Measurements from ENCODE around the gene BAAT.

DNA sequence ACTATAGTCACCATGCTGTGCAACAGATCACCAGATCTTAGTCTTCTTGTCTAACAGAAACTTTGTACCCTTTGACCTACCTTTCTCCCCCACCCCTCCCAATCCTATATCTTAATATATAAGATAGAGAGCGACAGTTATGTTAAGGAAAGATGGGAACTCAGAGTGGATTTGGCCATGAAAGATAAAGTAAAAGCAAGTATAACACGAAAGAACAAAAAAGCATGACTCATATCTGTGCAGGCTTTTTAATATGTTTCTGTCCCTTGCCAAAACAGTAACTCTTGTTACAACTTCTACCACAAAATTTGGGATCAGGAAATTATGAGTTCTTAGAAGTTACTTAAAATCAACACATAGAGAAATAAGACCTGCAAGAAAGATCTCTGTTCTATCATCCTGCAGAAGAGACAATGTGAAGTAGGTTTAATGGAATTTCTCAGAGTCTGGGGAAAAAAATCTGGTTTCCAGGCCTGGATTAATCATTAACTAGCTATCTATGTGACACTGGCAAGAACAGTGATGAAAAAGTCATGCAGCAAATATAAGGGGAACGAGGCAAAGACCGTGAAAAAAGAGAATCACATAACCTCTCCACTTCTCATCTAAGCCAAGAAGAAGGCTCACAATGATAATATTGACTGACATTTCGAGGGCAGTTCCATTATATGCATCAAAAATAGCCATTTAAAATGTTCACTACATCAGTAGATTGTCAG is 18.6 kb downstream of the BAAT start:
- TF ChIP-seq, protein P1, sequence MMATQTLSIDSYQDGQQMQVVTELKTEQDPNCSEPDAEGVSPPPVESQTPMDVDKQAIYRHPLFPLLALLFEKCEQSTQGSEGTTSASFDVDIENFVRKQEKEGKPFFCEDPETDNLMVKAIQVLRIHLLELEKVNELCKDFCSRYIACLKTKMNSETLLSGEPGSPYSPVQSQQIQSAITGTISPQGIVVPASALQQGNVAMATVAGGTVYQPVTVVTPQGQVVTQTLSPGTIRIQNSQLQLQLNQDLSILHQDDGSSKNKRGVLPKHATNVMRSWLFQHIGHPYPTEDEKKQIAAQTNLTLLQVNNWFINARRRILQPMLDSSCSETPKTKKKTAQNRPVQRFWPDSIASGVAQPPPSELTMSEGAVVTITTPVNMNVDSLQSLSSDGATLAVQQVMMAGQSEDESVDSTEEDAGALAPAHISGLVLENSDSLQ (IDR thresholded peaks at IDR 0.05) = no peak
- TF ChIP-seq FOXA1 (IDR thresholded peaks at IDR 0.05) = no peak

Measured in HEK293T (cell line).